Ramos (cell line): Measurements from ENCODE around the gene WIPF2.

Experiments
- in situ Hi-C: fragments of 300-500 bp; cut with MboI; formaldehyde crosslinking; loops from one replicate; pipeline ENCODE4 v1.14.3; 2022; ENCODE audit warnings: low sequenced_read_pairs; ENCODE audit not compliant: unreplicated experiment

Gene WIPF2, protein sequence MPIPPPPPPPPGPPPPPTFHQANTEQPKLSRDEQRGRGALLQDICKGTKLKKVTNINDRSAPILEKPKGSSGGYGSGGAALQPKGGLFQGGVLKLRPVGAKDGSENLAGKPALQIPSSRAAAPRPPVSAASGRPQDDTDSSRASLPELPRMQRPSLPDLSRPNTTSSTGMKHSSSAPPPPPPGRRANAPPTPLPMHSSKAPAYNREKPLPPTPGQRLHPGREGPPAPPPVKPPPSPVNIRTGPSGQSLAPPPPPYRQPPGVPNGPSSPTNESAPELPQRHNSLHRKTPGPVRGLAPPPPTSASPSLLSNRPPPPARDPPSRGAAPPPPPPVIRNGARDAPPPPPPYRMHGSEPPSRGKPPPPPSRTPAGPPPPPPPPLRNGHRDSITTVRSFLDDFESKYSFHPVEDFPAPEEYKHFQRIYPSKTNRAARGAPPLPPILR

DNA sequence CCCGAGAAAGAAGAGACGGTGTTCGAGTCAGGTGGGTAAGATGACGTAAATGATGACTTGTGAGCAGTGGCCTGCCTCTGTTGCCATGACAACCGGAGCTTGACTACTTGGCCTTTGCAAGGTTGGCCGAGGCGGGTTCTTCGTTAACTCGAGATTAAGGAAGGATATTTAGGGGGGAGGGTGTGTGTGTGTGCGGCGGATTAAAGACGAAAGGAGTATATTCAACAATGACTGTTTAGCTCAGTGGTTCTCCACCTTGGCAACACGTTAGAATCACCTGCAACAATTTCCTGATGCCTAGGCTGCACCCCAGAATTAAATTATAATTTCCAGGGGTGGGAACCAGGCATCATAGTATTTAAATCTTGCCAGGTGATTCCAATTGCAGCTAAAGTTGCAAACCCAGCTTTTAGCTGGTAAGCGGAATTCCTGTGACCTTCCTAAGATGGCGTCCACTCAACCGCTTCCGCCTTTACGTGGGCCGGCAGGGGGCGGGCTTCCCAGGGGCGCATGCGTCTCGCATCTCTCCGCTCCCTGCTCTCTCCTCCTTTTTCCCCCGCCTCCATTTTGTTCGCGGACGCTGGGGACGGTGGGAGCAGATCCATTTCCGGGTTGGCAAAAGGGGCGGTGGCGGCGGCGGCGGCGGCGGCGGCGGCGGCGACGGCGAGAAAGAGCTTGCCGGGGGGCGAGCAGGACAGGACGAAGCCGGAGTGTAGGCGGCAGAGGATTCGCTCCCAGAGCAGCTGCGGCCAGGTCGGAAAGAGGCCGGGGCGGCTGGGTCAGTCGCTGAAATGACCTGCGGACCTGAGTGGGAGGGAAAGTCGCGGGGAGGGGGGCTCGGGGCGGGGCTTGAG is at the start of gene WIPF2:
WIPF2 (plus strand) TSS at position 565 of the 854 bp plus-strand sequence. CDS start 37,156 bp downstream, outside the sequence.
- in situ Hi-C loops = no loop called here

DNA sequence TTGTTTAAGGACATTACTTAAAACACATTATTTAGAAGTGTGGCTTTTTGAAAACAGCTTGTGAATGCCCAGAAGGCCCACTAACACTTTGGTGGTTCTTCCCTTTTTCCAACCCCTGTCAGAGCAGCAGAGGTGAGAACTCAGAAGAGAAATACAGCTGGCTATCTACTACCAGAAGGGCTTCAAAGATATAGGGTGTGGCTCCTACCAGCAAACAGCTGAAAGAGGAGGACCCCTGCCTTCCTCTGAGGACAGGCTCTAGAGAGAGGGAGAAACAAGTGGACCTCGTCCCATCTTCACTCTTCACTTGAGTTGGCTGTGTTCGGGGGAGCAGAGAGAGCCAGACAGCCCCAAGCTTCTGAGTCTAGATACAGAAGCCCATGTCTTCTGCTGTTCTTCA is 48.8 kb upstream of the WIPF2 start:
- in situ Hi-C loops = no loop called here

DNA sequence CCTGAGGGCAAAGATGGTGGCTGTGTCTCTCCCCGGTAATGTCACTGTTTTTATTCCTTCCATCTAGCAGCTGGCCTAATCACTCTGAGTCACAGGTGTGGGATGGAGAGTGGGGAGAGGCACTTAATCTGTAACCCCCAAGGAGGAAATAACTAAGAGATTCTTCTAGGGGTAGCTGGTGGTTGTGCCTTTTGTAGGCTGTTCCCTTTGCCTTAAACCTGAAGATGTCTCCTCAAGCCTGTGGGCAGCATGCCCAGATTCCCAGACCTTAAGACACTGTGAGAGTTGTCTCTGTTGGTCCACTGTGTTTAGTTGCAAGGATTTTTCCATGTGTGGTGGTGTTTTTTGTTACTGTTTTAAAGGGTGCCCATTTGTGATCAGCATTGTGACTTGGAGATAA is 47.4 kb upstream of the WIPF2 start:
- in situ Hi-C loops = no loop called here

DNA sequence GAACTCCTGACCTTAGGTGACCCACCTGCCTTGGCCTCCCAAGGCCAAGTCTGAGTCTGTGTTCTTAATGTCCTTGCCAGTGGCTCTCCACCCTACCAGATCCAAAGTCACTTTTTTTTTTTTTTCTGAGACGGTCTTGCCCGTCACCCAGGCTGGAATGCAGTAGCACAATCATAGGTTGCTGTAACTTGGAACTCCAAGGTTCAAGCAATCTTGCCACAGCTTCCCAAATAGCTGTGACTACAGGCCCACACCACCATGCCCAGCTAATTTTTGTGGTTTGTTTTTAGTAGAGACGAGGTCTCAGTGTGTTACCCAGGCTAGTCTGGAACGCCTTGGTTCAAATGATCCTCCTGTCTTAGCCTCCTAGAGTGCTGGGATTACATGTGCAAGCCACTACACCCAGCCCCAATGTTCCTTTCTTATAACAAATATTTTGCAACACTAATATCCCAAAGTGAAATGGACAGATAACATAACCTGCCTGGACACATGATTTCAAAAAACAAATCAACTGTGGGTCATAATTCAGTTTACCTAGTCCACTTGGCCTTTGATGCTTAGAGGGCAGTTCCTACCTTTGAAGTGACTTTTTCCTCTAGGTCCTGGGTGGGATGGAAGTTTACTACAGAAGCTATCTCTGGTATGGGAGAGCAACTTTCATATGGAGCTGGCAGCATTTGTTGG is 45.9 kb upstream of the WIPF2 start:
- in situ Hi-C loops = no loop called here

DNA sequence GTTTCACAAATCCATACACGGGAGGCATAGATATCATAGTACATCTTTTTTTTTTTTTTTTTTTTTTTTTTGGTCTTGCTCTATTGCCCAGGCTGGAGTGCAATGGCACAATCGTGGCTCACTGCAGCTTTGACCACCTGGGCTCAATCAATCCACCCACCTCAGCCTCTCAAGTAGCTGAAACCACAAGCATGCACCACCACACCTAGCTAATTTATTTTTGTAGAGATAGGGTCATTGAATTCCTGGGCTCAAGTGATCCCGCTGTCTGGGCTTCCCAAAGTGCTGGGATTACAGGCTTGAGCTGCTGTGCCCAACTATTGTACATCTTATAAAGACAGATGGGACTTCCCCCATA is 45.3 kb upstream of the WIPF2 start:
- in situ Hi-C loops = no loop called here

DNA sequence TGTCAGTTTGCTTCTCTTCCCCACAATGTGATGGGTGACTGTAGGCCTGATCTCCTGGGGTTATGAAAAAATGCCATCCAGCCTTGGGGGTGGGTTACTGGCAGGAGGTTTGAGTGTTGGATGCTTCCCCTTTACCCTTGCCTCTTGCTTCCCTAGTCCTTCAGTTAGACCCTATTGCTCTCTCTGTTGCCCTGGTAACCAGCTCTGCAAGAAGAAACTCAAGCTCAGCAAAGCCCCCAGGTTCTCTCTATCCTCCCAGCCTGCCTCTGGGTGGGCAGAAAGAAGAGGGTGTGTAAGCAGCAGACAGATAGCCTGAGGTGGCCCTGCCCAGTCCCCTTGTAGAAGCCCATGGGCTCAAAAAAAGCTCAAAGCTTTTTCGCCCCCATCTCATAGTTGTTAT is 44.6 kb upstream of the WIPF2 start:
- in situ Hi-C loops = no loop called here

DNA sequence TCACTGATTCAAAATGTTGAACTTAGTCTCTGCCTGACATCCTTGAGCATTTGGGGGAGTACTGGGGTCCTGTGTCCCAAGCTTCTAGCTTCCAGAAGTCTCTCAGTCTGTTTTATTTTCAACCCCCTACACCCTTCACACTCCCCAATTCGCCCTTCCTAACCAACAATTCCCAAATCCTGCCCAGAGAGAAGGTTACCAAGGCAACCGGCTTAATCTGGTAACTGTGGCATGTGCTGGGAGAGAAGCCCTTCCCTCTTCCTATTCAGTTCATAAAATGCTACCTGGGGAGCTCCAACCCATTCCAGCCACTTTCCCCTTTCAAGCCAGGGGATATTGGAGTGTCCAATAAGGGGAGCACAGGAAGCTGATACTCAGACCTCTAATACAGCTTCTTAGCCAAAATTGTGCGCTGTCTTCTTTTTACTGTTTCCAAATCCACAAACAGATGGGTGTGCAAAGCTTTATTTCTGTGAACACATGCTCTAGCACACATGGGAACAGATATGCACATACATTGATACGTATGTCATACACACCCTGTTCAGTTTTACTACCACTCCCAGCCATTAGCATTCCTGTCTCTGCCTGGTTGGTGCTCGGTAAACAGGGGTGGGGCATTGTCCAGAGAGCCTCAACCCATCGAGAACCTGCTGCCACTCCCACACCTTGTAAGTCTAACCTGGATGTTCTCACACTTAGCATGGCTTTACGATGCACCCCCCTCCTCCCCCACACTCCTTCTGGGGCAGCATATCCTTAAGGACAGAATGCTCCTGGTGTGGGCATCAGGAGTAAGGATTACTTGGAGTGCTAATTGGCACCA is 43.0 kb upstream of the WIPF2 start:
- in situ Hi-C loops = no loop called here

DNA sequence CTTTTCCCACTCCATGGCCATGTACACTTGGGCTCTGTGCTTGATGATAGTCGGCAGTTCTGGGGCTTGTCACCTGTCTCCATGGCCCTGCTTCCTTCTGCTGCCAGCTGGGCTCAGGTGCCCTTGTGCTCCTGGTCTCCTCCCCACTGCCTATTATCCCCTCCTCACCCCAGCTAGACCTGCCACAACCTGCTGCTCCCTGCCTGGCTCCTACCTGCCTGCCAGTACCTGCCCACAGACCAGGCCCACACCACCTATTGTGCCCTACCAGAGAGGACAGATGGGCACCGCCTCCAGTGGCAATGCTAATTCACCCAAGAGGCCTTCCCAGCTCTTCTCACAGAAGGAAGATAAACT is 42.4 kb upstream of the WIPF2 start:
- in situ Hi-C loops = no loop called here

DNA sequence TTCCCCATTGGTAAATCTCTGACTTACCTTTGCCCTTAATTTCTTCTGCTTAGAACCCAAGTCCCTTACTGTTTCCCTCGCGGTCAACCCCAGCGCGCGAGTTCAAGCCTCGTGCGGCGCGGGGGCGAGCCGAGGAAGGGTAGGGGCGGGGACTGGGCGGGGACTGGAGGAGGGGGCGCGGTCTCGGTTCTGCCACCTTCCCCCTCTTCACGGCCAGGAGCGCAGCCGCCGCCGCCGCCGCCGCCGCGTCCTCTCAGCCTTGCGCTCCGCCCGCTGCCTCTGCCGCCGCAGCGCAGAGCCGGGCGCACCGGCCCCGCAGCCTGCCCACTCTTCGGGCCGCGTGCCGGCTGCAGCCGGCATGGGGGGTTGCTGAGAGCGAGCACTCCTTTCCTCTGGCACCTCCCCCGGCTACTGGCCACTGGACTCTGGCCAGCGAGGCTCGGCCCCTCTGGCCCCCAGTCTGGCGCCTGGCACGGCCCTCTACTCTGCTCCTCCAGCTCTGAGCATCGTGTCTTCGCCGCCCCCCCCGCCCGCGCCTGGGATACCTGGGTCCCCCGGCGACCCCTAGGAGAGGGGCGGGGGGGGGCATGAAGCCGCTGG is 41.7 kb upstream of the WIPF2 start, which contains the start of gene RAPGEFL1:
RAPGEFL1 (plus strand) TSS at position 196 of the 600 bp plus-strand sequence; CDS start at position 588, 392 bp downstream.
- in situ Hi-C loops = no loop called here

DNA sequence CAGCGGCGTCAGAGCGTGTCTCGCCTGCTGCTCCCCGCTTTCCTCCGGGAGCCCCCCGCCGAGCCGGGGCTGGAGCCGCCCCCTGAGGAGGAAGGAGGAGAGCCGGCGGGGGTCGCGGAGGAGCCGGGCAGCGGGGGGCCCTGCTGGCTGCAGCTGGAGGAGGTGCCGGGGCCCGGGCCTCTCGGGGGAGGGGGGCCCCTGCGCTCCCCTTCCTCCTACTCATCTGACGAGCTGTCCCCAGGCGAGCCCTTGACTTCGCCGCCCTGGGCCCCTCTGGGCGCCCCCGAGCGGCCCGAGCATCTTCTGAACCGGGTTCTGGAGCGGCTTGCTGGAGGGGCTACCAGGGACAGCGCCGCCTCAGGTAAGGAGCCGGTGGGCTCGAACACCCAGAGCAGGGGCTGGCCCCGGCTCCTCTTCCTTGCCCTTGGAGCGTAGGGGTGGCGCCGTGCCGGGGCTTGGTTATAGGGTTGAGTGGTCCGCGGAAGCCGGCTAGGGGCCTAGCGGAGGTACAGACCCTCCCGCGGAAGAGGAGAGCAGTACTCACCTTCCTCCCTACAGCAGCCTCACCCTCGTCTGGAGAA is 41.0 kb upstream of the WIPF2 start:
- in situ Hi-C loops = no loop called here

DNA sequence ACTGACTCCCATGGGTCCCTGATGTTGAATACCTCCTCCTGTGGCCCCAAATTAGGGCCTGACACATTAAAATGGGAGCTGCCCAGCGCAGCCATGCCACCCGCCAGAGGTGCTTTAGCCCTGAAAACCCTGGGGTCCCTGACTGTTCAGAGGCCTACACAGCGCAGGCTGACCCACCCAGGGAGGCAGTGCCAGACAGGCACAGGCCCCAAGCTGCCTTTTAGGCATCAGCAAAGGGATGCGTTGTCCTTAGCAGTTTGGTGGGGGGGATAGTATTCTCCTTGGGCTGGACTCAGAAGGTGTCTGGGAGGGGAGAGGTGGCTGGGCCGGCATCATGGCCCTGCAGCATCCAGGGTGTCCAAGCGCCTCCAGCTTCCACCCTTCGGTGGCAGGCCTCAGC is 40.4 kb upstream of the WIPF2 start:
- in situ Hi-C loops = no loop called here

DNA sequence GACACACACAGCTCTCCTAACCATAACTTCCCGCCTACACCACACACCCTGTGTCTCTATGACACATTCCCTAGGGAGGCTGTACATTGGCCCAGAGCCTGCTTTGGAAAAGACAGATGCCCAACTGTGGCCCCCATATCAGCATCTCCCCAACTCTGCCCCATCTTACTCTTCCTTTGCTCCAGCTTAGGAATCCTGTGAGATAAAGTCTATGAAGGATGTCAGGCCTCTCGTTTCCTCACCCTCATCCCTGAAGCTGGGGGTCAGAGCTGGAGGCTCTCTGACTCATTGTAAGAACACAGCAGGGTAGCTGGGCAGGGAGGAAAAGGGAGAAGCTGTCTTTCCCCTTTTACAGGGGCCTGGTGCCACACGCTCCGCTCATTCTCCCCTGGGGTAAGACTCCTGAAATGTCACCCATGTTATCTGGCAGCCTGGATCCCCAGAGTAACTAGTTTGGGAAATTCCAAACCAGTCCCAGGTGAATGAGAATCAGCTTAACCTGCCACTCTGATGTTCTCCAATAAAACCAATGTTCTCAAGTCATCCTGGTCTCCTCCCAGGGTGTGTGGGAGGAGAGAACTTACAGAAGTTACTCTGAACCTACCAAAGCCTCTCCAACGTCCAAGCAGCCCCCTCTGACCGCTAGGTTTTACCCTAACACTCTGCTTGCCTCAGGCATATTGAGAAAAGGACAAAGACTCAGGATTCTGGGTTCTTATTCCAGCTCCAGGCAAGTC is 39.0 kb upstream of the WIPF2 start:
- in situ Hi-C loops = loop anchor here (10.0 kb wide), 1 partner anchor 165 kb away; the partner anchor contains the start of gene CSF3

DNA sequence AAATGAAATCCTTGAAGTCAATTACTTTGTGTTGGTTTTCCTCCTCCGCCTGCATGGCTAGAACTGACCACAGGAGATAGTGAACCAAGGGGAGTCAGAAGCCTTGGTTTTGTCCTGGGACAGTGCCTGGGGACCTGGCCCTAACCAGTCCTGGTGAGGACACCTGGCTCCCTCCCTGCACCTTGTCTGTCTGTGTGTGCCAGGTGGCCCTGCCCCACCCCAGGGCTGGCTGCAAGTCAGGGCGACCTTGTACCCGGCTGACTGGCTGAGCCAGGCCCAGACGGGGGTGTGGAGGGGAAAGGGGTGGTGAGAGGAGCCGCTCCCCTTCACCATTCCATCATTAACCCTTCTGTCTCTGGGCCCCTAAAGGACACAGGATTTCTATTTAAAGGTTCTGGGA is 38.4 kb upstream of the WIPF2 start:
- in situ Hi-C loops = loop anchor here (10.0 kb wide), 1 partner anchor 166 kb away; the partner anchor contains the start of gene CSF3

DNA sequence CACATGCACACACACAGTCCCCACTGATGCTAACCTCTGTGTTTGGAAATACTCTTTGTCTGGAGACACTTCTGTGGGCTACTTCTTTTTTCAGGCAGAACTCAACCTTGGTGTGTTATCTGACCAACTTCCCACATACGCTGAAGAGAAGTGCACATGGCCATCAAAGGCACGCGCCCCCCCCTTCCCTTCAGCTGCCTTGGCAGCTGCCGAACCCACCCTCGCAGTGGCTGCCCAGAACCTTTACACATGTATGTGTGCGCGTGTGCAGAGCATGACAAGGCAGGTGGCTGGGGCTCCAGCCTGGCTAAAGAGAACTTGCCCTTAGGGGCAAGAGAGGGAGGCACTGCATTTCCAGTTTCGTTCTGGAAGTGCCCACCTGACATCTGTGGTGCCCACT is 37.9 kb upstream of the WIPF2 start:
- in situ Hi-C loops = loop anchor here (10.0 kb wide), 1 partner anchor 166 kb away; the partner anchor contains the start of gene CSF3

DNA sequence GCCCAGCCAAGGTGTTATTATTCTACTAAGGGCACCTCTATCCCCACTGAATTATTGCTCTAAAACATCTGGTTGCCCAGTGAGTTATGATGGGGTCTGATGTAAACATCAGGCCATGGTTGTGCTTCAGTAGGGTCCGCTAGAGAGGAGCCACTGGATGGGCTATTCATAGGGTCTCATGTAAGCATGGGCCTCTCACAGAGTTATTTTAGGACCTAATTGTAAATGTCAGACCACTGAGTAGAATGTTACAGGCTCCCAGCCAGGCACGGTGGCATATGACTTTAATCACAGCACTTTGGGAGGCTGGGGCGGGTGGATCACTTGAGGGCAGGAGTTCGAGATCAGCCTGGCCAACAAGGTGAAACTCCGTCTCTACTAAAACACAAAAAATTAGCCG is 36.5 kb upstream of the WIPF2 start:
- in situ Hi-C loops = loop anchor here (10.0 kb wide), 1 partner anchor 168 kb away; the partner anchor contains the start of gene CSF3

DNA sequence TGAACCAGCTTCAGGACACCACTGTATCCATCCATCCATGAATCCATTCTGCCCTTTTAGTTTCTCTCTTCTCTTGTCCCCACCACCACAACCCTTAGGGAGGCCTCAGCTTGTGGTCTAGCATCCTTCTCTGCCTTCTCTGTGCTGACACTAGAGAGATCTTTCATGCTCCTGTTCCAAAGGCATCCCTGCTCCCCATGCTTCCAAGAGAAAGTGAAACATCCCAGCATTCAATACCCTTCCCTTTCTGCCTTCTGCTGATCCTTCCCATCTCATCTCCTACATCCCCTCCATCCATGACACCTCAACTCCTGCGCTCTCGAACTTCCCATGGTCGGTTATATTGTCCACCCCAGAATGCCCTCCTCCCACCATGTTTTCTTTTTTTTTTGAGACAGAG is 31.9 kb upstream of the WIPF2 start:
- in situ Hi-C loops = loop anchor here (10.0 kb wide), 1 partner anchor 172 kb away; the partner anchor contains the start of gene CSF3

DNA sequence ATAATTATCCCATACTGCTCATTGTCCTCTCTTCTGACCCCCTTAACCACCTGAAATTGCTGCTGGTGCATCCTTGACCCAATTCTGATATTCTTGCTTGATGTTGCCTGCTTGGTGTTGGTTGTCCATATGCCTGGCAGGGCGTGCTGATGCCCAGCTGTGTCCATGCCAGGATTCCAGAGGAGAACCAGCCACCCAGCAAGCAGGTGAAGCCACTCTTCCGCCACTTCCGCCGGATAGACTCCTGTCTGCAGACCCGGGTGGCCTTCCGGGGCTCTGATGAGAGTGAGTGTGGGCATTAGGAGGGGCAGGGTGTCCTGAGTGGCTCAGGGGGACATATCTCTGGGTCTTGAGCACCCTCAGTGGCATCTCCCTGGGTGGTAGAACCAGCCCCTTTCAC is 30.4 kb upstream of the WIPF2 start:
- in situ Hi-C loops = loop anchor here (10.0 kb wide), 1 partner anchor 174 kb away; the partner anchor contains the start of gene CSF3
